Upper lobe of left lung (tissue), 6 donors: Measurements from ENCODE around the gene NHERF1. TPM values are rescaled to one million over a fixed set of nuclear protein-coding genes. Genes with fewer than 3 reads are reported as not detected.

Experiments used
- ATAC-seq, 2 donors: fragments of 200-7000 bp; cut with Tn5 transposase; one replicate each; pipeline ENCODE4 v1.9.1; 2022; ENCODE audit warnings: mild to moderate bottlenecking in 2 of 2, moderate library complexity in 2 of 2; ENCODE audit not compliant: low FRiP score in 2 of 2
- DNase-seq, 2 donors: peaks; one replicate each; pipeline ENCODE4 v3.0.0-alpha.2; 2019 to 2020
- H3K27ac ChIP-seq, 4 donors: fragments of 200-600 bp; sonication (generic); one replicate each; pipeline ENCODE4 v1.5.1; 2016 to 2019
- H3K27me3 ChIP-seq, 4 donors: fragments of 200-600 bp; sonication (generic); one replicate each; pipeline ENCODE4 v1.5.1; 2017 to 2019
- H3K36me3 ChIP-seq, 4 donors: fragments of 200-600 bp; sonication (generic); one replicate each; pipeline ENCODE4 v1.5.1; 2016 to 2019
- H3K4me1 ChIP-seq, 4 donors: fragments of 200-600 bp; sonication (generic); one replicate each; pipeline ENCODE4 v1.5.1; 2018 to 2019
- H3K4me3 ChIP-seq, 4 donors: fragments of 200-600 bp; sonication (generic); one replicate each; pipeline ENCODE4 v1.5.1; 2017 to 2019; ENCODE audit warnings: mild to moderate bottlenecking in 2 of 4, moderate library complexity in 1 of 4
- H3K9me3 ChIP-seq, 4 donors: fragments of 200-600 bp; sonication (generic); one replicate each; pipeline ENCODE4 v1.5.1; 2018 to 2019
- CTCF ChIP-seq, 6 experiments: fragments of 450-650 bp in 4 of 6; fragments of 200-600 bp in 2 of 6; sonication (generic) in 2 of 6; IDR thresholded peaks; one replicate each; pipeline ENCODE4 v1.5.1; 2016 to 2019; ENCODE audit warnings: antibody characterized with exemption in 6 of 6
- EP300 ChIP-seq, 4 donors: sonication (generic); formaldehyde crosslinking; IDR thresholded peaks; one replicate each; pipeline ENCODE4 v1.5.1; 2017; ENCODE audit warnings: antibody characterized with exemption in 4 of 4, control low read depth in 2 of 4
- POLR2A ChIP-seq, 4 donors: fragments of 450-650 bp; IDR thresholded peaks; one replicate each; pipeline ENCODE4 v1.5.1; 2016 to 2017; ENCODE audit warnings: antibody characterized with exemption in 4 of 4, mild to moderate bottlenecking in 2 of 4
- POLR2AphosphoS5 ChIP-seq, 2 donors: sonication (generic); formaldehyde crosslinking; IDR thresholded peaks; one replicate each; pipeline ENCODE4 v1.5.1; 2017; ENCODE audit warnings: antibody characterized with exemption in 2 of 2
- WGBS, 2 donors: methylation state at CpG; one replicate each; pipeline ENCODE4 v1.1.5; 2017 to 2018; 5-methylcytosine and 5-hydroxymethylcytosine counted together
- total RNA-seq, 6 donors: library from RNA; depleted of rRNA in 4 of 6; stranded (reverse); fragments of >200 nt in 4 of 6; gene quantifications; one replicate each; pipeline versions ENCODE4 v1.1.0 to v1.2.1, GENCODE V29; 2016 to 2021
- donor health status: DM: no; HTN: no; CAD: no; lungs with moderate emphysema.
- donor health status: DM: no; HTN: yes; CAD: no; lungs with severe emphysema.

Gene NHERF1
- total RNA-seq, 6 donors from 2014 or later: 21.6 to 49.4 (median 34.8) TPM

- TF ChIP-seq POLR2AphosphoS5 (IDR thresholded peaks at IDR 0.05): no peak
- TF ChIP-seq CTCF (IDR thresholded peaks at IDR 0.05): no peak
- TF ChIP-seq EP300 (IDR thresholded peaks at IDR 0.05): no peak
- TF ChIP-seq POLR2A (IDR thresholded peaks at IDR 0.05): no peak
- no peaks in the 10 kb centered on the region for H3K36me3 ChIP-seq
- H3K27me3 ChIP-seq: peaks cover 0 to 2% (median 0%) of the 10 kb centered on the region in 4 donors
- ATAC-seq (no peak), DNase-seq (no peak)
- peaks cover 11 to 25% (median 17%) of the 10 kb centered on the region in 4 donors for H3K4me1 ChIP-seq
- WGBS, 2 donors: 78 to 83% methylated on average over 12 of the region's 12 CpGs
- H3K9me3 ChIP-seq: no peaks in the 10 kb centered on the region
- H3K4me3 ChIP-seq: no peak overlapping the region
- H3K27ac ChIP-seq: no peak overlapping the region
Observed at GRCh38 chr17:74732042-74732867, 16.2 kb upstream of the NHERF1 start.

DNA sequence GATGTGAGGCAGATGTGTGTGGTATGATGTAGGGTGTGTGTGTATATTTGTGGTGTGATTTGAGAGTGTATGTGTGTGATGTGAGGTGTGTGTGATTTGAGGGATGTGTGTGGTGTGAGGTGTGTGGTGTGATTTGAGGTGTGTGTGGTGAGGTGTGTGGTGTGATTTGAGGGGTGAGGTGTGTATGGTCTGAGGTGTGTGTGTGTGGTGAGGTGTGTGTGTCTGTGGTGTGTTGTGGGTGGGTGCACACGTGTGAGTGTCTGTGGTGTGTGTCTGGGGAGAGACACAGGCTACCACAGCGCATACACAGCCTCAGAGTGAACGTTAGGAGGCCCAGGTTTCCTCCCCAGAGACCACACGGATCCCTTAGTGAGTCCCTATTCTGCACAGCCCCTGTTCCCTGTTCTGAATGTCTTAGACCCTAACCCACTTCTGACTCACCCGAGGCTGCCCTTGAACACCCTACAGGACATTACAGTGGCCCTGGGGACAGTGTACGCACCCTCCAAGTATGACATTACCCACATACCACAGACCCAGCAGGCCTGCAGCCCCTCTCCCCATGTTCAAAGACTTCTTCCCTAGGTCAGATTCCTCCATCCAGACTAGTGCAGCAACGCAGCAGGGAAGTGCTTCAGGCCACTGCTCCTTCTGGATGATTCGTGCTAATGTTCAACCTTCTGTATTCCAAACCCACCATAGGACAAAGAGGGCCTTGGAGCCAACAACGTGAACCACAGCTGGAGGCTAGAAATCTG is 14.9 kb upstream of the NHERF1 start:
- WGBS, 2 donors: 61 to 65% methylated on average over 7 to 8 of the region's 9 CpGs
- TF ChIP-seq POLR2A (IDR thresholded peaks at IDR 0.05) (no peak), CTCF (IDR thresholded peaks at IDR 0.05) (no peak), POLR2AphosphoS5 (IDR thresholded peaks at IDR 0.05) (no peak), EP300 (IDR thresholded peaks at IDR 0.05) (no peak)
- Histone ChIP-seq H3K4me1 (peaks cover 24 to 38% (median 30%) of the 10 kb centered on the region in 4 donors), H3K9me3 (no peaks in the 10 kb centered on the region), H3K4me3 (no peak overlapping the region), H3K36me3 (no peaks in the 10 kb centered on the region), H3K27me3 (peaks cover 0 to 11% (median under 1%) of the 10 kb centered on the region in 4 donors), H3K27ac (no peak overlapping the region)
- DNase-seq (no peak), ATAC-seq (peak in 1 of 2 donors; percentile 34)

GRCh38 chr17:74734256-74734655 is 14.2 kb upstream of the NHERF1 start:
- no peak overlapping the region for H3K4me3 ChIP-seq
- H3K27ac ChIP-seq: no peak overlapping the region
- H3K9me3 ChIP-seq: no peaks in the 10 kb centered on the region
- ATAC-seq (no peak), DNase-seq (no peak)
- peaks cover 29 to 45% (median 35%) of the 10 kb centered on the region in 4 donors for H3K4me1 ChIP-seq
- H3K27me3 ChIP-seq: peaks cover 0 to 12% (median 2%) of the 10 kb centered on the region in 4 donors
- TF ChIP-seq EP300 (IDR thresholded peaks at IDR 0.05) (no peak), CTCF (IDR thresholded peaks at IDR 0.05) (no peak)
- 91 to 95% methylated on average over 3 of the region's 3 CpGs for WGBS, 2 donors
- H3K36me3 ChIP-seq: no peaks in the 10 kb centered on the region

GRCh38 chr17:74736513-74737298 is 11.7 kb upstream of the NHERF1 start, which contains the start of gene RAB37:
TSS of gene RAB37 (plus strand) at chr17:74737256. CDS start at chr17:74737273, 17 bp downstream.
- Histone ChIP-seq H3K4me1 (peaks cover 31 to 55% (median 33%) of the 10 kb centered on the region in 4 donors), H3K9me3 (no peaks in the 10 kb centered on the region), H3K36me3 (no peaks in the 10 kb centered on the region), H3K27me3 (peaks cover 0 to 12% (median 2%) of the 10 kb centered on the region in 4 donors), H3K27ac (peak within 1 kb of the TSS; percentile 38 to 81 (median 76)), H3K4me3 (peak within 1 kb of the TSS; percentile 18 to 51 (median 44))
- TF ChIP-seq CTCF (IDR thresholded peaks at IDR 0.05): peak; percentile 31 to 87 (median 54)
- TF ChIP-seq POLR2AphosphoS5 (IDR thresholded peaks at IDR 0.05): no peak
- no peak for TF ChIP-seq POLR2A (IDR thresholded peaks at IDR 0.05)
- WGBS, 2 donors: 0 to 4% methylated on average over 5 to 18 of the region's 67 CpGs
- peak; percentile 31 to 67 for ATAC-seq
- DNase-seq: peak; percentile 69 to 93
